Right atrium auricular region (tissue), 2 donors: ENCODE data around the gene PIGU. TPM values are rescaled to one million over a fixed set of nuclear protein-coding genes. Genes with fewer than 3 reads are reported as not detected.

ENCODE experiments used
- DNase-seq: peaks from one replicate; pipeline ENCODE4 v3.0.0-alpha.2; 2019; ENCODE audit warnings: low spot score
- H3K27ac ChIP-seq, 2 donors: fragments of 200-600 bp; sonication (generic); 1 replicate in 1 of 2; 2 replicates in 1 of 2; pipeline ENCODE4 v1.5.1; 2016 to 2019
- H3K27me3 ChIP-seq, 2 donors: fragments of 200-600 bp; sonication (generic); one replicate each; pipeline versions ENCODE4 v1.5.1 to v1.6.0; 2017 to 2019
- H3K36me3 ChIP-seq: fragments of 200-600 bp; sonication (generic); one replicate; pipeline ENCODE4 v1.5.1; 2016
- H3K4me1 ChIP-seq, 2 donors: fragments of 200-600 bp; sonication (generic); one replicate each; pipeline versions ENCODE4 v1.5.1 to v1.6.0; 2017 to 2019
- H3K4me3 ChIP-seq, 2 donors: fragments of 200-600 bp; sonication (generic); 1 replicate in 1 of 2; 2 replicates in 1 of 2; pipeline ENCODE4 v1.5.1; 2017 to 2019; ENCODE audit warnings: mild to moderate bottlenecking in 1 of 2, moderate library complexity in 1 of 2
- H3K9me3 ChIP-seq, 2 donors: fragments of 200-600 bp; sonication (generic); one replicate each; pipeline ENCODE4 v1.5.1; 2019
- CTCF ChIP-seq, 2 donors: fragments of 200-600 bp; sonication (generic); IDR thresholded peaks; one replicate each; pipeline ENCODE4 v1.5.1; 2019; ENCODE audit warnings: antibody characterized with exemption in 2 of 2
- total RNA-seq, 2 donors: library from RNA; depleted of rRNA; stranded (reverse); fragments of >200 nt; gene quantifications; one replicate each; pipeline ENCODE4 v1.1.0, GENCODE V29; 2016

Gene PIGU
- total RNA-seq, 2 donors from 2014 or later: 16.6 to 17.7 TPM

- H3K4me1 ChIP-seq: peaks cover 0 to 48% of the 10 kb centered on the region in 2 donors
- peak overlapping the region; percentile 65 to 96 for H3K4me3 ChIP-seq
- peak overlapping the region; percentile 100 for H3K27ac ChIP-seq
- DNase-seq: no peak
- no peaks in the 10 kb centered on the region for H3K36me3 ChIP-seq
- H3K9me3 ChIP-seq: no peaks in the 10 kb centered on the region
- no peak for TF ChIP-seq CTCF (IDR thresholded peaks at IDR 0.05)
- H3K27me3 ChIP-seq: no peaks in the 10 kb centered on the region
These were observed 26.7 kb upstream of the PIGU start for GRCh38 chr20:34703424-34704176.

- no peak for TF ChIP-seq CTCF (IDR thresholded peaks at IDR 0.05)
- Histone ChIP-seq H3K36me3 (no peaks in the 10 kb centered on the region), H3K4me3 (peak overlapping the region; percentile 65 to 96), H3K27me3 (no peaks in the 10 kb centered on the region), H3K4me1 (peaks cover 0 to 42% of the 10 kb centered on the region in 2 donors), H3K27ac (peak overlapping the region; percentile 100), H3K9me3 (no peaks in the 10 kb centered on the region)
- no peak for DNase-seq
These were observed 26.1 kb upstream of the PIGU start for GRCh38 chr20:34703061-34703423.

- DNase-seq: no peak
- H3K27ac ChIP-seq: no peak overlapping the region
- H3K27me3 ChIP-seq: no peaks in the 10 kb centered on the region
- no peak overlapping the region for H3K4me3 ChIP-seq
- no peaks in the 10 kb centered on the region for H3K9me3 ChIP-seq
- no peak for TF ChIP-seq CTCF (IDR thresholded peaks at IDR 0.05)
- H3K36me3 ChIP-seq: no peaks in the 10 kb centered on the region
- peaks cover 0 to 27% of the 10 kb centered on the region in 2 donors for H3K4me1 ChIP-seq
These were observed 24.7 kb upstream of the PIGU start for GRCh38 chr20:34701405-34702085.

GRCh38 chr20:34693414-34693813 lies 16.5 kb upstream of the PIGU start:
- Histone ChIP-seq H3K27ac (no peak overlapping the region), H3K36me3 (no peaks in the 10 kb centered on the region), H3K4me3 (no peak overlapping the region), H3K9me3 (no peaks in the 10 kb centered on the region), H3K4me1 (peaks cover 0 to 7% of the 10 kb centered on the region in 2 donors), H3K27me3 (no peaks in the 10 kb centered on the region)
- no peak for TF ChIP-seq CTCF (IDR thresholded peaks at IDR 0.05)
- DNase-seq: no peak

- TF ChIP-seq CTCF (IDR thresholded peaks at IDR 0.05): no peak
- Histone ChIP-seq H3K27me3 (no peaks in the 10 kb centered on the region), H3K9me3 (no peaks in the 10 kb centered on the region)
These were observed 14.9 kb upstream of the PIGU start for GRCh38 chr20:34691838-34692237.

More at GRCh38 chr20:34691838-34692237, 14.9 kb upstream of the PIGU start:
- H3K27ac ChIP-seq: no peak overlapping the region
- no peak for DNase-seq
- H3K36me3 ChIP-seq: no peaks in the 10 kb centered on the region
- H3K4me3 ChIP-seq: no peak overlapping the region
- H3K4me1 ChIP-seq: peaks cover 0 to 7% of the 10 kb centered on the region in 2 donors
